Esophagus (tissue), 2 donors: ENCODE results near the gene BCCIP. TPM values are rescaled to one million over a fixed set of nuclear protein-coding genes. Genes with fewer than 3 reads are reported as not detected.

Experiments used
- H3K27ac ChIP-seq, 2 donors: one replicate each; pipeline ENCODE4 v1.5.1; 2013; ENCODE audit warnings: low read depth in 2 of 2, mild to moderate bottlenecking in 2 of 2, inconsistent platforms in 1 of 2, low read length in 1 of 2, moderate library complexity in 1 of 2
- H3K27me3 ChIP-seq, 2 donors: one replicate each; pipeline ENCODE4 v1.6.1; 2013; ENCODE audit warnings: low read length in 2 of 2, control low read depth in 1 of 2, mild to moderate bottlenecking in 1 of 2; ENCODE audit not compliant: insufficient read depth in 2 of 2, control insufficient read depth in 1 of 2
- H3K36me3 ChIP-seq, 2 donors: one replicate each; pipeline ENCODE4 v1.6.1; 2013; ENCODE audit warnings: low read length in 1 of 2; ENCODE audit not compliant: control insufficient read depth in 2 of 2, insufficient read depth in 2 of 2
- H3K4me1 ChIP-seq, 2 donors: one replicate each; pipeline ENCODE4 v1.6.1; 2013; ENCODE audit warnings: low read length in 1 of 2; ENCODE audit not compliant: control insufficient read depth in 2 of 2, insufficient read depth in 2 of 2
- H3K4me3 ChIP-seq, 2 donors: one replicate each; pipeline ENCODE4 v1.5.1; 2013; ENCODE audit warnings: low read length in 2 of 2, mild to moderate bottlenecking in 2 of 2, low read depth in 1 of 2, moderate library complexity in 1 of 2
- H3K9me3 ChIP-seq, 2 donors: one replicate each; pipeline ENCODE4 v1.6.1; 2013; ENCODE audit warnings: mild to moderate bottlenecking in 2 of 2, low read depth in 1 of 2, low read length in 1 of 2, moderate library complexity in 1 of 2; ENCODE audit not compliant: control insufficient read depth in 2 of 2, insufficient read depth in 1 of 2
- WGBS, 2 donors: extraction: QIAGEN DNeasy Blood & Tissue Kit; methylation state at CpG; one replicate each; pipeline ENCODE4 v1.1.7; 2013; 5-methylcytosine and 5-hydroxymethylcytosine counted together
- polyA plus RNA-seq, 2 donors: library from polyadenylated mRNA; stranded (reverse); fragments of 200-250 nt; gene quantifications; one replicate each; pipeline ENCODE4 v1.2.3, GENCODE V29; 2013
- donor health status: healthy with polysubstance abuse.
- donor health status: Bipolar disorder and iron deficiency.

BCCIP gene
- polyA plus RNA-seq, 2 donors = 44.4 to 51.7 TPM

GRCh38 chr10:125849448-125849847 is 26.1 kb downstream of the BCCIP start:
- WGBS, 2 donors = 83 to 90% methylated on average over 7 of the region's 7 CpGs
- H3K36me3 ChIP-seq = peaks cover 15 to 20% of the 10 kb centered on the region in 2 donors
- H3K27ac ChIP-seq = no peak overlapping the region
- H3K9me3 ChIP-seq = no peaks in the 10 kb centered on the region
- no peak overlapping the region for H3K4me3 ChIP-seq
- H3K4me1 ChIP-seq = no peaks in the 10 kb centered on the region
- no peaks in the 10 kb centered on the region for H3K27me3 ChIP-seq

- Histone ChIP-seq H3K4me3 (no peak overlapping the region), H3K36me3 (peaks cover 13 to 15% of the 10 kb centered on the region in 2 donors), H3K27me3 (no peaks in the 10 kb centered on the region), H3K27ac (no peak overlapping the region), H3K9me3 (no peaks in the 10 kb centered on the region), H3K4me1 (no peaks in the 10 kb centered on the region)
- 82 to 88% methylated on average over 2 of the region's 2 CpGs for WGBS, 2 donors
These were observed 27.7 kb downstream of the BCCIP start for GRCh38 chr10:125850766-125851731.

- H3K4me1 ChIP-seq = no peaks in the 10 kb centered on the region
- H3K27me3 ChIP-seq = no peaks in the 10 kb centered on the region
- H3K4me3 ChIP-seq = no peak overlapping the region
- H3K27ac ChIP-seq = no peak overlapping the region
- no peaks in the 10 kb centered on the region for H3K9me3 ChIP-seq
- peaks cover 9 to 13% of the 10 kb centered on the region in 2 donors for H3K36me3 ChIP-seq
- WGBS, 2 donors = 95 to 98% methylated on average over 7 of the region's 7 CpGs
These were observed 29.1 kb downstream of the BCCIP start for GRCh38 chr10:125852487-125852886.

GRCh38 chr10:125857185-125857760 is 33.9 kb downstream of the BCCIP start:
- Histone ChIP-seq H3K27me3 (no peaks in the 10 kb centered on the region), H3K27ac (no peak overlapping the region), H3K36me3 (peaks cover 2 to 6% of the 10 kb centered on the region in 2 donors), H3K4me3 (no peak overlapping the region), H3K9me3 (no peaks in the 10 kb centered on the region), H3K4me1 (no peaks in the 10 kb centered on the region)
- WGBS, 2 donors = 78 to 81% methylated on average over 2 of the region's 2 CpGs

GRCh38 chr10:125859128-125859817 is 35.9 kb downstream of the BCCIP start:
- H3K27me3 ChIP-seq = no peaks in the 10 kb centered on the region
- WGBS, 2 donors = 82 to 85% methylated on average over 4 of the region's 4 CpGs
- no peak overlapping the region for H3K27ac ChIP-seq

GRCh38 chr10:125865120-125865519 is 41.8 kb downstream of the BCCIP start:
- Histone ChIP-seq H3K36me3 (peaks cover 5 to 9% of the 10 kb centered on the region in 2 donors), H3K4me3 (no peak overlapping the region), H3K9me3 (no peaks in the 10 kb centered on the region), H3K27ac (no peak overlapping the region), H3K27me3 (no peaks in the 10 kb centered on the region), H3K4me1 (peaks cover 0 to 6% of the 10 kb centered on the region in 2 donors)
- WGBS, 2 donors = 84% methylated on average over 3 of the region's 3 CpGs

More at GRCh38 chr10:125859128-125859817, 35.9 kb downstream of the BCCIP start:
- no peaks in the 10 kb centered on the region for H3K4me1 ChIP-seq
- H3K9me3 ChIP-seq = no peaks in the 10 kb centered on the region
- no peak overlapping the region for H3K4me3 ChIP-seq
- H3K36me3 ChIP-seq = peaks cover 5 to 6% of the 10 kb centered on the region in 2 donors

- 89 to 91% methylated on average over 7 of the region's 7 CpGs for WGBS, 2 donors
- Histone ChIP-seq H3K4me3 (no peak overlapping the region), H3K9me3 (no peaks in the 10 kb centered on the region), H3K27me3 (no peaks in the 10 kb centered on the region), H3K4me1 (peaks cover 0 to 6% of the 10 kb centered on the region in 2 donors), H3K36me3 (peaks cover 5 to 9% of the 10 kb centered on the region in 2 donors), H3K27ac (peak overlapping the region in 1 of 2 donors; percentile 26)
These were observed 43.2 kb downstream of the BCCIP start for GRCh38 chr10:125866421-125867029.

- Histone ChIP-seq H3K9me3 (no peaks in the 10 kb centered on the region), H3K36me3 (peaks cover 5 to 9% of the 10 kb centered on the region in 2 donors), H3K4me1 (peaks cover 0 to 6% of the 10 kb centered on the region in 2 donors), H3K4me3 (no peak overlapping the region), H3K27me3 (no peaks in the 10 kb centered on the region), H3K27ac (no peak overlapping the region)
- 55 to 59% methylated on average over 7 of the region's 7 CpGs for WGBS, 2 donors
These were observed 45.1 kb downstream of the BCCIP start for GRCh38 chr10:125868372-125868975.

- no peak overlapping the region for H3K4me3 ChIP-seq
- 63 to 78% methylated on average over 4 of the region's 4 CpGs for WGBS, 2 donors
- H3K9me3 ChIP-seq = peaks cover 0 to under 1% of the 10 kb centered on the region in 2 donors
- H3K27ac ChIP-seq = no peak overlapping the region
- no peaks in the 10 kb centered on the region for H3K27me3 ChIP-seq
- peaks cover 0 to 2% of the 10 kb centered on the region in 2 donors for H3K36me3 ChIP-seq
- peaks cover 0 to 4% of the 10 kb centered on the region in 2 donors for H3K4me1 ChIP-seq
These were observed 48.0 kb downstream of the BCCIP start for GRCh38 chr10:125871338-125871737.
